NCI-H526 treated with DMSO at 0.1 percent for 48 hours (cell line): ENCODE results near the gene CORT.
"Not testable (repeated sequence)": the region's sequence is repeated elsewhere in the genome, so short reads cannot be mapped to it uniquely, and the experiment has no call there.

Experiments used
- DNase-seq: peaks from one replicate; lab custom pipeline; 2025; lab: John Stamatoyannopoulos, UW

The CORT gene

DNA sequence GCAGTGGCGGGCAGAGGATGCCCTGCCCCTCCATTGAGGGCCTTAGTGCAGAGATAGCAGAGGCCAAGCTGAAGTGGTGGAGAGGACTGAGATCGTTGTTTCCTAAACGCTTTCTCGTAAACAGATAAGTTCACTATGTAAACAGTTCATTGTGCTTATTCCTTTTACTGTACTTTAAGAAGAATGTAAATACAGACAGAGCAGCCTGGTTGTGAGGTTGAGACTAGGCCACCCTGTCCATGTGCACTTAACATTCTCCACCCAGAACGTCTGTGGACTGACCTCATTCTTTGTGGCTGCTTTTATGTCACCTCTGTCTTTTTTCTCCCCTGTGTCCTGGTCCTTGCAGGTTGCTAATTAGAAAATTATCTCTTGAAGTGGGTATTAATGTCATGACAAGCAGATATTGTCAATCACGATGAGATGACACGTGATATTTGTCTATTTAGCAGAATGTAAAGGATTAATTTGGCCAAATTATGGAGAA lies 11.1 kb upstream of the CORT start:
- no peak for DNase-seq

DNA sequence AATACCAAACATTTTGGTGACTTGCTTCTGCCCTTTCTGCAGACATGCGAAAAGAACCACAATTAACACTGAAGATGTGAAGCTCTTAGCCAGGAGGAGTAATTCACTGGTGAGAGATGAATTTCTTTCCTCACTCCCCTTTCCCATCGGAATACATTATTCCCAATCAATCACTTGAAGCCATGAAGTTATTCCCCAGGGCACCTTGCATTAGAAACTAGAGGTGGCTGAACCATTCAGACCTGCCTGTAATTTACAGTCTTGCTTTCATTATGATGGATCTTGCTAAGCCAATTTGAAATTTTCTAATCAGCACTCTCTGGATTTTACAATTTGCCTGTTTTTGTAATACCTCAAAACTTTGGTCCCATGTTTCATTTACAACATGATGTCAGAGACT lies 9.5 kb upstream of the CORT start:
- no peak for DNase-seq

DNA sequence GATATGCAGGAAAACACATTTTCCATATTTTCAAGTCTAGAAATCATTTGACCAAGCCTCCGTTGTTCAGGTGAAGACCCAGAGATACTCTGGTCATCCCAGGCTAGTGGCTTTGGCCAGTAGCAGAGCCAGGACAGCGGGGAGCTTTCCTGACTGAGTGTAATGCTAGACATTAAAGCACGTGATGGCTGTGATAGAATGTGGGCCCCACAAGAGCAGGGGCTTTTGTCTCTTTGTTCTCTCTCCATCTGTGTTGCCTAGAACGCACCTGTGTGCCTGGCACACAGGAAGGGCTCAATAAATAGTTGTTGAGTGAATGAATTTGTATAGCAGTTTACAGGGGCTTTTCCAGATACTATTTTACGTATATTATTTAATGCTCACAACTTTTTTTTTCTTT lies 9.0 kb upstream of the CORT start:
- no peak for DNase-seq

DNA sequence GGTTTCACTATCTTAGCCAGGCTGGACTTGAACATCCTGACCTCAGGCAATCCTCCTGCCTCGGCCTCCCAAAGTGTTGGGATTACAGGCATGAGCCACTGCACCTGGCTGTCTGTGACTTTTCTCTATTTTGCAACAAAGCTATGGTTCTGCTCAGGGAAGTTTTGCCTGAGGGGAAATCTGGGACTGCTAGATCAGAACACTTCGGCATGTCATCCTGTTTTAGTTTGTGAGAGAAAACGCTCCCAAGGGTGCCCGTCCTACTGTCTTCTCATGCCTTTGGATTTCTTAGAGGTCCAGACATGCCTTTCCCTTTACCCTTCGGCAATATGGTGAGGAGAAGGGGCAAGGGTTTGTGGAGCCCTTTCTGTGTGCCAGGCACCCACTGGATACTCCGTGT lies 5.6 kb upstream of the CORT start:
- no peak for DNase-seq

DNA sequence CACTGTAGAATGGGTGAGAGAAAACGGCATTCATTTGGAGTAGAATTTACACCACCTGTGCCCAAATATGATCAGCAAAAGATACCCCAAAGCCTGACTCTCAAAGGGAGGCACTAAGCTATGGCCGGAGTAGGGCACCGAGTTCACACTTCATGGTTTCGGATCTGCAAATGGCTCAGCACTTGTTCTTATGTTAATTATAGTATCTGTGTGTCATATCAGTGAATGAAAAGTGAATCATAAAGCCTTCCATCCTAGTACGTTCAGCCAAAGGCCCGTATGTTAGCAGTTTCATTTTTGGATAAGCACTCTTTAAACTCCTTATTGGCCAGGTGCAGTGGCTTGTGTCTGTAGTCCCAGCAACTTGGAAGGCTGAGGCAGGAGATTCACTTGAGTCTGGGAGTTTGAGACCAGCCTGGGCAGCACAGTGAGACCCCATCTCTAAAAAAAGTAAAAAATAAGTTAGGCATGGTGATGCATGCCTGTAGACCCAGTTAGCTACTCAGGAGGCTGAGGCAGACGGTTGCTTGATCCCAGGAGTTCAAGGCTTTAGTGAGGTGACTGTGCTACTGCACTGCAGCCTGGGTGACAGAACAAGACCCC lies 4.9 kb upstream of the CORT start:
- no peak for DNase-seq

DNA sequence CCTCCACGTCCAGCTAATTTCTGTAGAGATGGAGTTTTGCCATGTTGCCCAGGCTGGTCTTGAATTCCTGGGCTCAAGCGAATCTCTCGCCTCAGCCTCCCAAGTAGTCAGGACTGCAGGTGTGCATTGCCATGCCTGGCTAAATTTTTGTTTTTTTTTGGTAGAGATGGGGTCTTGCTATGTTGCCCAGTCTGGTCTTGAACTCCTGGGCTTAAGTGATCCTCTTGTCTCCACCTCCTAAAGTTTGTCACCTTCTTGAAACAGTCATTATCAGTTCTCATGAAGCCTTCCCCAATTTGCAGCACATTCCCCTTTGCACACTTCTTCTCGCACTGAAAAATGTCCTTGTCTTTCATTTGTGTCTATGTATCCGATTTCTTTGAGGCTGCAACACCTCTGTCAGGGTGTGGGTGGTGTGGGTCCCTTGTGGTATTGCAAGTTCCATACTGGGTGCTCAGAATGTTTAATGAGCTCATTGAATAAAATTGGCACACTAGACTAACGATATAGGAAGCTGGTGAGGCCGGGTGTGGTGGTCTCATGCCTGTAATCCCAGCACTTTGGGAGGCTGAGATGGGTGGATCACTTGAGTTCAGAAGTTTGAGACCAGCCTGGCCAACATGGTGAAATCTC lies 2.9 kb upstream of the CORT start:
- no peak for DNase-seq

DNA sequence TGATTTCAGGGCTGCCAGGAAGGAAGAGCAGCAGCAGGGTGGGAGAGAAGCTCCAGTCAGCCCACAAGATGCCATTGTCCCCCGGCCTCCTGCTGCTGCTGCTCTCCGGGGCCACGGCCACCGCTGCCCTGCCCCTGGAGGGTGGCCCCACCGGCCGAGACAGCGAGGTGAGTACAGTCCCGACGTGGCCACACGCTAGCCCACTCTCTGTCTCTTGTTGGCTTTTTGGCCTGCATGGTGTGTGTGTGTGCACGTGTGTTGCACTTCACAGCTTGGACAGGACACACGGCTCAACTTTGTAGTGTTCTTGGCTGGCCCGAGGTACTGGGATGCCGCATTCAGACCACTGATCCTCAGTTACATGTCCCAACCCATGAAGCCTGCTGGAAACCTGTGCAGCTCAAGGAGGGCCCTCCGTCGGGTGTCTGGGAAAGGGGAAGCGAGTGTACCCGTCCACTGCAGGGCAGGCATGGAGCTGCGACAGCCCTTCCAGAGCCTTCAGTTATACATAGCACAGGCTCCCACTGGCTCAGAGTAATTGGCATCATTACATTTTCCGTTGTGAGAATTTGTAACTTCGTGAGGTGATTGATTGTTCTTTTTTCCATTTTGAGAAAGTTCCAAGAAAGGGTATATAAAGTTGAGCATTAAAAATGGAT lies 454 bp downstream of the CORT start:
- no peak for DNase-seq

DNA sequence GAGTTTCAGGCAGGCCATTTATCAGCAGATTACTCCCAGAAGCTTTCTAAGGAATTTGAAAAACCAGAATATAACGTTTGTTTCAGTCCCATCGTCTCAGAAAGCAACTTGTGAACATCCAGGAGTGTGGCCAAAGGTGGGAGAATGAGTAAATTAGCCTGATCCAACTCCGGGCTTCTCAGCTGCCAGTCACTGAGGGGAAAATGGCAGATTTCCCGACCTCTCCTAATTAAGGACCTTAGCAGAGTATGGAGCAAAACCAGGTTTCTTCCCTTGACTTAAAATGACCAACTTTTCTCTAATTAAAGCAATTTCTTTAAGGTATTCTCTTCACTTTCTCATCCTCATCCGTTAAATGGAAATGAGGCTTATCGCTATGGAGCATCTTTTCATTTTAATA lies 1.0 kb downstream of the CORT start:
- DNase-seq, result no peak

DNA sequence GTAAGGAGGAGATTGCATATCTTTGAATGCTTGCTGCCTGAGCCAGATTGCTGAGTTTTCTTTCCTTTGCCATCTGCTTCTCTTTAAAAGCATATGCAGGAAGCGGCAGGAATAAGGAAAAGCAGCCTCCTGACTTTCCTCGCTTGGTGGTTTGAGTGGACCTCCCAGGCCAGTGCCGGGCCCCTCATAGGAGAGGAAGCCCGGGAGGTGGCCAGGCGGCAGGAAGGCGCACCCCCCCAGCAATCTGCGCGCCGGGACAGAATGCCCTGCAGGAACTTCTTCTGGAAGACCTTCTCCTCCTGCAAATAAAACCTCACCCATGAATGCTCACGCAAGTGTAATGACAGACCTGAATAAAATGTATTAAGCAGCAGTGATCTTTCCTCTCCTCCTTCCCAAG lies 1.5 kb downstream of the CORT start:
- DNase-seq, result no peak

DNA sequence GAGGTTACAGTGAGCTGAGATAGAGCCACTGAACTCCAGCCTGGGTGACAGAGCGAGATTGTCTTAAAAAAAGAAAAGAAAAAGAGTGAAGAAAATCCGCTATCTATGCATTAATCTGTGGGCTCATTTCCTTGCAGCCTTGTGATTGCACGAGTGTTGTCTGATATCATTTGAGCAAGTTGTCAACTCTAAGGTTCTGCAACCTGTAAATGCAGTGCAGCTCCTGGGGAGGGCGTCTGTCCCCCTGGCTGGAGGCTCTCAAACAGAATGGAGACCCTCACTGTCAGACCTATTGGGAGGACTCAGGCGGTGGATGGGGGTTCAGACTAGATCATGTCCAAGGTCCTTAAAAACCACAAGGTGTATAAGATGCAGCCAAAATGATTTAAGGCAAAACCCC lies 6.2 kb downstream of the CORT start:
- DNase-seq, result no peak

DNA sequence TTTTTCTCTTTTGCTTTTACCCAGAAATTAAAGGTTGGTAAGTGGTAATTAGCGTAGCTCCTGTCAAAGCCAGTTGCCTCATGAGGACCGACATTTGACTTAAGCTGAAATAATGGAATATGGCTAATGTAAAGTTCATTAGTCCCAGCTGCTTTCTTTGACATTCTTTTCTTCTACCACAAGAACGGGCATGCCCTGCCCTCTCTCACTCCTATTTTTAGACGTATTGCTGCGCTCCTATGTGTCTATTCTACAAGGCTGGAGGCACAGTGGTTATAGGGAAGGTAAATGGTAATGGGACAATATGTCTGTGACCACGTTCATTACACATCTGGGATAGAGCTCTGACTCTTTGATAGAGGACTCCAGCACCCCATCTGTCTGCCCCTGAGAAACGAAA lies 6.8 kb downstream of the CORT start:
- no peak for DNase-seq

DNA sequence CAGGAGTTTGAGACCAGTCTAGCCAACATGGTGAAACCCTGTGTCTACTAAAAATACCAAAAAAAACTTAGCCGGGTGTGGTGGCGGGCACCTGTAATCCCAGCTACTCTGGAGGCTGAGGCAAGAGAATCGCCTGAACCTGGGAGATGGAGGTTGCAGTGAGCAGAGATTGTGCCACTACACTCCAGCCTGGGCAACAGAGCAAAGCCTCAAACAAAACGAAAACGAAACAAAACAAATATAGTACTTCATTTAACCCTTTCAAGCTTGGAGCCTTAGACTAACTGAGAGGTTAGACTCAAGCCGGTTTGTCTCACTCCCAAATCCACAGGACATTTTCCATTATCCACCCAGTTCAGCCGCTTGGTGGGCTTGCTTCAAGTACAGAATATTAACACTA lies 7.6 kb downstream of the CORT start:
- not testable (repeated sequence) for DNase-seq

DNA sequence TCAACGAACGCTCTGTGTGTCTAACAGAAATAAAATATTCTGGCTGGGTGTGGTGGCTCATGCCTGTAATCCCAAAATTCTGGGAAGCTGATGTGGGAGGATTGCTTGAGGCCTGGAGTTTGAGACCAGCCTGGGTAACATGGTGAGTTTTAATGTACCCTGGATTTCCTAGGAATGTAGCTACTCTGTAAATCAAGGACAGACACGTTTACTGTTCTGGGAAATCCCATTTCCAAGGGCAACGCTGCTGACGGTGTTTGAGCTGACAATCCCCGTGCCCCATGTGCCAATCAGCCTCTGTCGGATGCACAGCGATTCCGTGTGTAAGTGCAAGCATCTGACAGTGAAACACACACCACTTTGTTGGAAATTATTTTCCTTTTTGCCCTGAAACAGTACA lies 8.0 kb downstream of the CORT start:
- no peak for DNase-seq

DNA sequence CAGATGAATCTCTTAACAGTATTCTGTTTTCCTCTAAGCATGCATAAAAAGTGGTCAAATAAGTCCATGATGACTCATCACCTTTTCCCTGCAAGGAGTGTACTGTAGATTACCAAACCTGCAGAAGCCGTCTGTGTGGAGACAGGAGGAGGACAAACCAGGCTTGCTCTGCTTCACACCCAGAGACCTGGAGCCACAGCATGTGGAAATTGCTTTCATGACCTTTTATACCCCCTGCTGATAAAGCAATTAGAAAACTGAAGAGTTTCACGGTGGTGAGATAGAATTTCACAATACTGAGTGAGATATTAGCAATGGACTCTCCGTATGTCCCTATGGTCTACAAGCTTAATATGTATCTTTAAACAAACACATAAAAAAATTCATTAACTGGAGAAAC lies 9.4 kb downstream of the CORT start:
- DNase-seq, result no peak

DNA sequence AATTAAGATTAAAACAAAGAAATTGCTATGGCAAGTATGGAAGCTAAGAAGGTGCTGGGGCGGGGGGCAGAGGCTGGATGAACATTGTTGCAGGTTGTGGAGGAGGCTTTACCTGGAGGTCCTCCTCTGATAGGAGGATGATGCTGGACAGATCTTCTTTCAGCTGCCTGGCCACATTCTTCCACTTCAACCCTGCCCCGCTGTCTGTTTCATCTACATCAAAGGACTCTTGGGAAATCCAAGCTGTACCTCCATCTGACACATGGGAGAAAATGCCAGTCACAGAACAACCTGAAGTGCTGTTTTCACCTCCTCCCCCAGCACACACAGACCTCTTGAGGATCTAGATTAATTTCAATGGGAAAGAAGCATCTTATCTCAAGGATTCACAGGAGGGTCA lies 17.2 kb downstream of the CORT start:
- no peak for DNase-seq

DNA sequence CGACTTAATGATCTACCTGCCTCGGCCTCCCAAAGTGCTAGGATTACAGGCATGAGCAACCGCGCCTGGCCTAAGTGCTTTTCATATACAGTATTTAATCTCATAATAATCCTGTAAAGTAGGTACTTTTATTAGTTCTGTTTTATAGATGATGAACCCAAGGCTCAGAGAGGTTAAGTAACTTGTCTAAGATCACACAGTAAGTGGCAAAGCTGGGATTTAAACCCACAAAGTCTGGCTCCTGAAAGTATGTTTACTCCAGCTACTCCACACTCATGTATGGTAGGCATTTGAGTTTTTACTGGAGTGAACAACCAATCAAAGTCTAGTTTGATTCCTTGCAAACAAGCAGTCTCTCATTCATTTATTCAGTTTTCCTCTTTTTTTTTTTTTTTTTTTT lies 20.2 kb downstream of the CORT start:
- DNase-seq, result no peak

DNA sequence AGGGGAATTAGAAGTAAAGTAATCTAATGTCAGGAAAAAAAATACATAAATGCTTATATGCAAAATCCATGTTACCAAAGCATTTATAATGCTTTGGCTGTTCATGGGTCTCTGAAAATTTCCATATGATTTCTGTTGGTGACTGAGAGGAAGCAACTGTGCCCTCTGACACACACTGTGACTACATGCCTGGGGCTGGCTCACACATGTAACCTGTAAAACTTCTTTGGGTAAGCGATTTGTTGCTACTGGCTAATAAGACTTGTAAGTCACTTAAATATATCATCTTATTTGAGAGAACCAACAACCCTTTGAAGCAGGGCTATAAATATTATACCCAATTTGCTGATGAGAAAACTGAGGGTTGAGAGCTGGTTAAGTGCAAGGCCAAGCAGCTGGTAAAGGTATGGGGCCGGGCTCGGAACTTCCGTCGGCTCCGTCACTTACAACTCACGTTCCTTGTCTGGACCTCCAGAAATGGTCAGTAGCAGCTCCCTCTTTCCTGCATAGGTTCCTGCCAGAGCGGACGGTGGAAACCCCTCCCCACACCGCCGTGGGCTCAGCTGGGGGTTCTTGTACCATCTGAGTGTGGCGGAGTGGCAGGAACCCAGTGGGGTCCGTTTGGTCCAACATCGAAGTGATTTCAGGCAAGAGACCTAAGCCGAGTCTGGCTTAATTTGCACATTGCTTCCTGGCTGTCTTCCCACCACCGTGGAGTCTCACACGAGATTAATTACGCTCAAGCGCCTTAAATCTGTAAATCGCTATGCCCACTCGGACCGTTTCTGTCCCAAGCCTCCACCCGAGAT lies 21.8 kb downstream of the CORT start:
- DNase-seq, result no peak

DNA sequence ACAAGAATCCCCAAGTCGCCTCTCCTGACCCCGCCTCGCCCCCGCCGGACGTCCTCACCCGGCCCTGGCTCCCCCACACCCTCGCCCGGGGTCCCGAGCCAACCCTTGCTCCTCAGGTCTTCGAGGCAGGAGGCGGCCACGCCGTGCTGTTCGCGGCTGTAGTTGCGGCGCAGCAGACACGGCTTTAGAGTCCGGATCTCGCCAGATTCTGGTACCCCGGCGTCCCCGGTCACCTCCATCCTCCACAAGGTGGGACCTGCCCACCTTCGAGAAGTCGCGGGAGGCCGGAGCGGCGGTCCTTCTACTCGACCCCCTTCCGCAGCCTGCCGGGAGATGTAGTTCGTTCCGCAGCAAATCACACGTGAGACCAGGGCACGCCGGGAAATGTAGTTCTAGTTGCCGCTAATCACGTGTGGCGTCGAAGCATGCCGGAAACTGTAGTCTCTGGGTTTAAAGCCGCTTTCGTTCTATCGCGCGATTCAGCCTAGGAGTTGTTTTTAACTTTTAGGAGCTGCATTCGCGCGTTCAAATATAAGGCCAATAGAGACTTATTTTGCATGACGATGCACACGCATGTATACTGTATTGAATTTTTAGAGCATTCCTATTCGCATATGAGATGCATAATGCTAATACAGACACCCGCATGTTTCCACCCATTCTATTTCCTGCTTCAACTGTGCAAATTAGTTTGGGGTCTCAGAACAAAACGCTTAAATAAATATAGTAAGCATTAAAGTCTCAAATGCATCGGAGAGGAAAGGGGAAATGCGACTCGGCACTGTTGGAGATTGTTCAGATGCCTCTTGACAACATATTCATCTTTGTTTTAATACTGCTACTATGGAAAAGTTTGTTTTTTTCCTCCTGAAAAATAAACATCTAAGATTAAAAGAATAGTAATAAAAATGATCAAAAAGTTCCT lies 22.7 kb downstream of the CORT start, which contains the start of gene DFFA:
DFFA (minus strand) TSS at position 310 of the 925 bp plus-strand sequence; CDS start at position 239, 71 bp downstream.
- DNase-seq, result peak; percentile 89

DNA sequence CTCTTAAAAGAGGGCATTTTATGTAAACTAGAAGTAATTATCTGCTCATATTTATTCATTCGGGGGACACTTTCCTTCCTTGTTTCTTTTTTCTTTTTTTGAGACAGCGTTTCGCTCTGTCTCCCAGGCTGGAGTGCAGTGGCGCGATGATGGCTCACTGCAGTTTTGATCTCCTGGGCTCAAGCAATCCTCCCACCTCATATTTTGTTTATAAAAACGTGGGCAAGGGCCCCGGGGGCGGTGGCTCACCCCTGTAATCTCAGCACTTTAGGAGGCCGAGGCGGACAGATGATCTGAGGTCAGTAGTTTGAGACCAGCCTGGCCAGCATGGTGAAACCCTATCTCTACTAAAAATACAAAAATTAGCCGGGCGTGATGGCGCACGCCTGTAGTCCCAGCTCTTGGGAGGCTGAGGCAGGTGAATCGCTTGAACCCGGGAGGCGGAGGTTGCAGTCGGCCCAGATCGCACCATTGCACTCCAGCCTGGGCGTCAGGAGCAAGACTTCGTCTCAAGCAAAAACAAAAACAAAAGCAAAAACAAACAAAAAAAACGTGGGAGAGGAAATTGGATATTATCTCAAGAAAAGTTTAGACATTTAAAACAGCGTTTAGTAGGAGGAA lies 23.4 kb downstream of the CORT start:
- no peak for DNase-seq

DNA sequence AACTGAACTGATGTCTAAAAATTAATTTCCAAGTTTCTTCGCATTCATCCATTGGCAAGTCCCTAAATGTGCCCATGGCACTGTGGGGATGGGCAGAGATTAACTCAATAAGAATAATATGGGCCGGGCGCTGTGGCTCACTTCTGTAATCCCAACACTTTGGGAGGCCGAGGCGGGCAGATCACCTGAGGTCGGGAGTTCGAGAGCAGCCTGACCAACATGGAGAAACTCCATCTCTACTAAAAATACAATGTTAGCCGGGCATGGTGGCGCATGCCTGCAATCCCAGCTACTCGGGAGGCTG lies 24.4 kb downstream of the CORT start:
- DNase-seq, result not testable (repeated sequence)
